HG03460 (cell line): ENCODE measurements around the gene DYNC1H1.

Source experiments
- ATAC-seq: cut with Tn5 transposase; IDR thresholded peaks from one replicate; pipeline ENCODE4 v1.9.1; 2021; ENCODE audit not compliant: unreplicated experiment

Gene DYNC1H1

GRCh38 chr14:102033241-102033640 lies 68.9 kb downstream of the DYNC1H1 start:
- ATAC-seq: no peak

GRCh38 chr14:102034301-102034700 lies 69.9 kb downstream of the DYNC1H1 start:
- ATAC-seq: no peak

GRCh38 chr14:102035914-102036313 lies 71.5 kb downstream of the DYNC1H1 start:
- ATAC-seq: no peak

- ATAC-seq: no peak
Observed at GRCh38 chr14:102037686-102038085, 73.3 kb downstream of the DYNC1H1 start.

- no peak for ATAC-seq
Observed at GRCh38 chr14:102039157-102039556, 74.8 kb downstream of the DYNC1H1 start.

DNA sequence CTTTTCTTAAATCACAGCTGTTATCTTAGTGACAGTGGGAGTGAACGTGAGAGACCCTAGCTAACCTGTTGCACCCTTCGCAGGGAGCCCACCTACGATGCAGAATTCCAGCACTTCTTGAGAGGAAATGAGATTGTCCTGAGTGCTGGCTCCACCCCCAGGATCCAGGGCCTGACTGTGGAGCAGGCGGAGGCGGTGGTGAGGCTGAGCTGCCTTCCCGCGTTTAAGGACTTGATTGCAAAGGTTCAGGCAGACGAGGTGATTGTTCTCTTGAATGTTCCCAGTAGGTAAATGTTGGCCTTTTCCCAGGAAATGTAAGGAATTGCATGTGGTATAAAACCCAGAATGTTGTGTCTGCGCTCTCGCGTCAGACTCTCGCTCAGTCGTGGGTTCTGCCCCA lies 75.8 kb downstream of the DYNC1H1 start:
- no peak for ATAC-seq

DNA sequence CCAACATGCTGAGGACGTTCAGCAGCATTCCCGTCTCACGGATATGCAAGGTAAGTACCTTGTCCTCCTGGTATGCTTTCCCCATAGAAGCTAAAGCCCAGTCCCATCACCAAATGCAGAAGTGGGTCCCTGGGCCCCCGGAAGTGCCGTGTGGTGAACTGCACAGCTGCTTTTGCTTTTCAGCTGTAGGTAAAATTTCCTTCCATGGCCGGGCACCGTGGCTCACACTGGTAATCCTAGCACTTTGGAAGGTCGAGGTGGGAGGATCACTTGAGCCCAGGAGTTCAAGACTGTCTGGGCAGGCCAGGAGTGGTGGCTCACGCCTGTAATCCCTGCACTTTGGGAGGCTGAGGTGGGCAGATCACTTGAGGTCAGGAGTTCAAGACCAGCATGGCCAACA lies 78.3 kb downstream of the DYNC1H1 start:
- no peak for ATAC-seq

DNA sequence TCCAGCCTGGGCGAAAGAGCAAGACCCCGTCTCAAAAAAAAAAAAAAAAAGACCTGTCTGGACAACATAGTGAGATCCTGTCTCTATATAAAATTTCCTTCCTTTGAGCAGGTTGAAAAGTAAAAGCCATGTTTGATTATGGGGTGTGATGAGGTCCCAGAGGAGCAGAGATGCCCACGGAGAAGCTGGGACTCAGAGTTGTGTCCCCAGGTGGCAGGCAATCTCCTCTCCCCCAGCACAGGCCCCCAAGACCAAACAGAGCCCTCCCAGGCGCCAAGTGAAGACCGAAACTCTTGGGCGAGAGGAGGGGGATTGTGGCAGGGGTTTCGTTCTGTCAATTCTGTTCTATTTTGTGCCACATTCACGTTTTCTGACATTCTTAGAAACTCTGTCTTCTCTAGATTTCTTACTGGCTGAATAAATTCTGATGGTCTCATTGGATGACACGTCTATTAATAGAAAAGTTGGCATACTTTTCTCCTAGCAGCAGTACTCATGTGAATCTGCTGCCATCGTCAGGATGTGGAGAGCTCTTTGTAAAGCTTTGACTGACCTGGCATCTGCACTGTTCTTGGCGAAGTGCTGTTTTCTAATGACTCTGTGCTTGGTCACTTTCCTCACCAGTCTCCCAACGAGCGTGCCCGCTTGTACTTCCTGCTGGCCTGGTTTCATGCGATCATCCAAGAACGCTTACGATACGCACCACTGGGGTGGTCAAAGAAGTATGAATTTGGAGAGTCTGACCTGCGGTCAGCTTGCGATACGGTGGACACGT lies 79.1 kb downstream of the DYNC1H1 start:
- ATAC-seq: no peak

DNA sequence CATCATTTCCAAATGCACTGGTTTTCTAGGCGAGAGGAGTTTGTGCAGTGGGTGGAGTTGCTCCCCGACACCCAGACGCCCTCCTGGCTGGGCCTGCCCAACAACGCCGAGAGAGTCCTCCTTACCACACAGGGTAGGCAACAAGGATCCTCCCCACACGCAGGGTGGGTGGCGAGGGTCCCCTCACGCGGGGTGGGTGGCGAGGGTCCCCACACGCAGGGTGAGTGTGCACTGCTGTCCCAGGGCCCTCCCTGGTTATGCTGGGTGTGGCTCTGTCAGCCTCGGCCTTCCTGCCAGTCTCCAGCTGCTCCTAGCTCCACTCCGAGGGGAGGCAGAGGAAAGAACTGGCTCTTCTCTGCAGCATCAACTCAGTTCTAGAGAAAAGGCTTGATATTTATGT lies 80.2 kb downstream of the DYNC1H1 start:
- no peak for ATAC-seq

DNA sequence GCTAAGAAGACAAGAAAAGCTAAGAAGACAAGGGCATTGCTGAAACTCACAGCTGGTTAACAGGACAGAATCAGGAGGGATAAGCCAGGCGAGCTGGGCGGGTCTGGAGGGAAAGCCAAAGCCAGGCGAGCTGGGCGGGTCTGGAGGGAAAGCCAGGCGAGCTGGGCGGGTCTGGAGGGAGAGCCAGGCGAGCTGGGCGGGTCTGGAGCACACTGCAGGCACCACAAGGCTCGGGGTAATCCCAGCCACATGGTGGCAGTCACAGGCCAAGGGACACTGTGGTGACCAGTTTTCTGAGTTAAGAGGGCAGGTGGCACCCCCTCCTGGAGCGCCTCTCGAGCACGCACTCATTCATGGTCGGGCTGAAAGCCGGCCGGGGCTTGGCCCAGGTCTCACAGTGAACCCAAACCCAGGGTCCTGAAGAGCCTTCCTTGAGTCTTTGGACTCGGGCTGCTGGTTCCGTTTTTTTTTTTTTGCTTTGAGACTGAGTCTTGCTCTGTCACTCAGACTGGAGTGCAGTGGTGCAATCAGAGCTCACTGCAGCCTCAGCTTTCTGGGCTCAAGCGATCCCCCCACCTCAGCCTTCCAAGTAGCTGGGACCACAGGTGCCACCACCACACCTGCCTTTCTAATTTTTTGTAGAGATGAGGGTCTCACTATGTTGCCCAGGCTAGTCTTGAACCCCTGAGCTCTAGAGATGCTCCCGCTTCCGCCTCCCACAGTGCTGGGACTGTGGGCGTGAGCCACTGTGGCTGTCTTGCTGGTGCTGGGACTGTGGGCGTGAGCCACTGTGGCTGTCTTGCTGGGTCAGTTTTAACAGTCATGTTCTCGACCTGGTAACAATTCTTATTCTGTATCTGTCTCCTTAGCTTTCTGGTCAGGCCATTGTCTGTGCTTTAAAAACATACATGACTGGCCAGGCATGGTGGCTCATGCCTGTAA lies 82.2 kb downstream of the DYNC1H1 start:
- no peak for ATAC-seq

DNA sequence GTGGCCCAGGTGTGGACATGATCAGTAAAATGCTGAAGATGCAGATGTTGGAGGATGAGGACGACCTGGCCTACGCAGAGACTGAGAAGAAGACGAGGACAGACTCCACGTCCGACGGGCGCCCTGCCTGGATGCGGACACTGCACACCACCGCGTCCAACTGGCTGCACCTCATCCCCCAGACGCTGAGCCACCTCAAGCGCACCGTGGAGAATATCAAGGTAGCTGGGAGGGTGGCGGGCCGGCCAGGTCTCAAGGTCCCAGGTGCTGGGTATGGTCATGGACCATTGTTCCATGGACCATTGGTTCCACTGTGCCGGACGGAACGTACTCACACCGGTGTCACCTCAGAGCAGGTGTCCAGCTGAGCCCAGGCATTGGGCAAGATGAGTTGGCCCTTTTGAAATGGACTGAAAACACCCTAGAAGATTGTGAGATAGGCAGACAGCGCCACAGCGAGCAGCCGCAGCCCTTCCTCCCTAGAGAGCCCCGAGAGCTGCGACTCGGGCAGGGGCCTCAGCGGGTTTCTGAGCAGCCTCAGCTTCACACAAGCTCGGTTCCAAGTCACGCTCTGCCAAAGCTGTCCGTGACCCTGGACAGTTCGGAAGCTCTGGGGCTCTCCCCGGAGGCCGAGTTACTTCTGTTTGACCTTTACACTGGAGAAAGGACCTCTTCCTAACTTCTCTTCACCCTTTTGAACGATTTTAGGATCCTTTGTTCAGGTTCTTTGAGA lies 83.6 kb downstream of the DYNC1H1 start:
- ATAC-seq: no peak

DNA sequence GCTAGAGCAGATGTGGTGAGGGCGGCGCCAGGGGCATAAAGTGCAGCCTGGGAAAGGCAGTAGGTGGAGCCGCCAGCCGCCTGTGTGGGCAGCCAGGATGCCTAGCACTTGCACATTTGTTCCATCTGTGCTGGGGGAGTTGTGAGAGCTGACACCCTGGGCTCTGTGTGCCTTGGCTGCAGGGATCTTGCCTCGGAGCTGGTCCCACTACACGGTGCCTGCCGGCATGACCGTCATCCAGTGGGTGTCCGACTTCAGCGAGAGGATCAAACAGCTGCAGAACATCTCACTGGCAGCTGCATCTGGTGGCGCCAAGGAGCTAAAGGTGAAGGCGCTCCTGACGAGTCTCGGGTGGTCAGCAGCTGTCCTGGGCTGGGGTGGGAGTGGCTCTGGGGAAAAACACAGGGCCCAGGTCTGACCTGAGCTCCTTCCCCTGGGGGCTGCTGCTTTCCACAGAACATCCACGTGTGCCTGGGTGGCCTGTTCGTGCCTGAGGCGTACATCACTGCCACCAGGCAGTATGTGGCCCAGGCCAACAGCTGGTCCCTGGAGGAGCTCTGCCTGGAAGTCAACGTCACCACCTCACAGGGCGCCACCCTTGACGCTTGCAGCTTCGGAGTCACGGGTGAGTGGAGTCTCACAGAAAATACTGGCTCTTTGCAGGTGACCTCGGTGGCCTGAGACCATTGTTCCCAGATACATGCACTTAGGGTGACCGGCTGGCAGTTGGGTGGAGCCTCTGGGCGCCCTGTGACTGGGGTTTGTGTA lies 85.1 kb downstream of the DYNC1H1 start:
- ATAC-seq: no peak

- no peak for ATAC-seq
Observed at GRCh38 chr14:102050026-102050405, 85.6 kb downstream of the DYNC1H1 start.

DNA sequence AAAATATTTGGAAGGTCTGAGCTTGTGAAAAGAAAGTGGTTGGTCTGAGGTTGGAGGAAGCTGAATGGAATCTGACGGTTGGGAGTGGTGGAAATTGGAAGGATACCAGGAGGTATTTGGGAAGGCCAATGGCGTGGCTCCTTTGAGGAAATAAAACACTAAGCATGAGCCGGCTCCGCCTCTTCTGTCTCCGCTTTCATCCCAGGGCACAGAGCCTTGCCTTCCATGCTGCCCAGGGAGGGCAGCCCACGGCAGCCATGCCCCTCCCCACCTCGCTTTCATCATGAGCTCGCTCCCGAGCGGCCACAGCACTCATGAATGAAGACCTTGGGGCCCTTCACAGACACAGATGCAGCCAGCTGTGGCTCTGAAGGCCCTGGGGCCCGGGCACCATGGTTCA lies 86.3 kb downstream of the DYNC1H1 start:
- no peak for ATAC-seq

- no peak for ATAC-seq
Observed at GRCh38 chr14:102052522-102052921, 88.1 kb downstream of the DYNC1H1 start.

DNA sequence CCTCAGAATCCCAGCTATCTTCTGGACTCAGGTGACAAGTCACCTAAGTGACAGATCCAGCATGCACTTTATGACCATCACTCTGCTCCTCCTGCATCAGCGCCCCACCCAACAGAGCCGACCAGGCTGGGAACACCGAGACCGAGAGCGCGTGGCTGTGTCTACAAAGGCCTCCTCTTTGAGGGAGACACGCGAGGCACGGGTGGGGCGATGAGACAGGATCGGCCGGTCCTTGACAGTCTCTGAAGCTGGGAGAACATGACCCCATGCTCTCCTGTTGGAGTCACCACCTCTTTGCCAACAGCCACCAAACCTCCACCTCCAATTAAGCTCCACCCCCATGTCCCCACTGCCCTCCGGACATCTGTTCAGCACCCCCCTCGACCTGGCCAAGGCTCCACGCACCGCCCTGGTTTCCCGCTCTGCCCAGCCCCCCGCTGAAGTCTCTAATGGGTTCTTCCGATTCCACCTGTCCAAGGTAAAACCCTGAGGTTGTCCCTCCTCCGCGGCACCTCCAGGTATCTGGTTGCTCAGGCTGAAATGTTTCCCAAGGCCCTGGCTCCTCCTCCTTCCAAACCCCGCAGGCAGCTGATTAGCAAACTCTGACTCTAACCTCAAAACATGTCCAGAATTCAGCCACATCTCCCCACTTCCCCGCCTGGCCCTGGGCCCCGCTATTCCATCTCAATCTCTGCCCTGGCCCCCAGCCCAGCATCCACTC lies 91.0 kb downstream of the DYNC1H1 start:
- ATAC-seq: no peak

DNA sequence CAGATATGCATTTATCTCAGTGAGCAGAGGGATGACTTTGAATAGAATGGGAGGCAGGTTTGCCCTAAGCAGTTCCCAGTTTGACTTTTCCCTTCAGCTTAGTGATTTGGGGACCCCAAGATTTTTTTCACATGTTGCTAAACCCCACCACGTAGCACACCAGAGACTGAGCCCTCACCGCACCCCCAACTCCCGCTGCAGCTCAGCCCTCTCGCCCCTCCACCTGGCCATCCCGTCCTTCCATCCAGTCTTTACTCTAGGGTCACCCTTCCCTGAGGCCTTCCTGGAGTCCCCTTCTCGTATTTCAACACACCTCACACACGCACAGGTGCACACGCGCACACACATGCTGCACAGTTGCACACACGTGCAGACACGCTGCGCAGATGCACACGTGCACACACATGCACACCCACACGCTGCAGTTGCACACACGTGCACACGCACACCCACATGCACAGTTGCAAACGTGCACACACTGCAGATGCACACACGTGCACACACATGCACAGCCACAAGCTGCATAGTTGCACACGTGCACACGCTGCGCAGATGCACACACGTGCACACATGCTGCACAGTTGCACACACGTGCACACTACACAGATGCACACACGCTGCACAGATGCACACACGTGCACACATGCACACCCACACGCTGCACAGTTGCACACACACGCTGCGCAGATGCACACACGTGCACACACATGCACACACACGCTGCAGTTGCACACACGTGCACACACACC lies 92.5 kb downstream of the DYNC1H1 start:
- ATAC-seq: no peak

DNA sequence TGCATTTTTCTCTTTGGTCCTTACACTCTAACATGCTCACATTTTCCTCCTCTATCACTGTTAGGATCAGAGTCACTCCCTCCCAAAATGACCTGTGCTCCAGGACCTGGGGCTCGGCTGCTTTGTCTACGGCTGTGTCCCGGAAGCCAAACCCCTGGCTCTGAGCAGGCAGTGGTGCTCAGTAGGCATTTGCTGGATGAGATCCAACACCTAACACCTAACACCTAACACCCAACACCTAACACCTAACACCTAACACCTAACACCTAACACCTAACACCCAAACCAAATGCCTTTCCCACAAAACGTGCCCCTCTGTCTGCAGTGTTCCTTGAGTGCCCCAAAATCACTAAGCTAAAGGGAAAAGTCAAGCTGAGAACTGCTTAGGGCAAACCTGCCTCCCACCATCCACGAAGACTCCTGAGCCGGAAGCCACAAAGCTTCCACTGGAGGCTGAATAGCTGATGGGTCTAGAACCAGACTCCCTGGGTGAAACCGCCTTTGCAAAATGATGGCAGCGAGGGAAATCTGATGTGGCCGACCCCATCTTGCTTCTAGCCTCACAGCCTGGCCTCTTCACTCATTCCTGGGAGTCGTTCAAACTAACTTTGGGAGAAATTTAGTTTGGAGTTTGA lies 93.2 kb downstream of the DYNC1H1 start:
- no peak for ATAC-seq

DNA sequence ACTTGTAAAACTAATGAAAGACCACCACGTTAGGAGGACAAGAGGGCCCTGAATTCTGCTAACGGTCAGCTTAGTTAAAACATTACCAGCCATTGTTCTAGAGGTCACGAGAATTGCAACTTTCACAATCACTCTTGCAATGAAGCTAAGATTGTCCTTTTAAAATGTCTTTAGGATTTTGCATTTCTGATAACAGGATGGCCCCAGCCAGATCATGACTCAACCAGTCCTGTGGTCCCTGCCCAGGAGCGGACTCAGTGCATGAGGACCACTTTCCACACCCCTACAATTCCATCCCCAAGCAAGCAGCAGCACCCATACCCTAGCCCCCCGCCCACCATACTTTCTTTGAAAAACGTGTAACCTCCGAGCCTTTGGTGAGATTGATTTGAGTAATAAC lies 93.8 kb downstream of the DYNC1H1 start:
- ATAC-seq: no peak
